ENCODE results near the gene KRTAP10-4. TPM values are rescaled to one million over a fixed set of nuclear protein-coding genes. Genes with fewer than 3 reads are reported as not detected.

KRTAP10-4 gene
- total and polyA plus RNA-seq, 2 donors (not counting 3 experiments of a cell fraction or from before 2014, with no cell fraction given), result not detected

- Histone ChIP-seq H4K20me1 (replicated peaks; ENCODE audit: control insufficient read depth, extremely low read depth, insufficient read depth, low read length) (no peaks in the 10 kb centered on the region), H3K9me1 (replicated peaks; ENCODE audit: control insufficient read depth, extremely low read depth, insufficient read depth, low read length) (no peaks in the 10 kb centered on the region), H3K4me1 (ENCODE audit: control insufficient read depth, extremely low read depth, insufficient read depth, low read length) (no peaks in the 10 kb centered on the region), H3K27me3 (ENCODE audit: control insufficient read depth in 2 of 2, insufficient read depth in 2 of 2, low read length in 2 of 2) (peaks cover 0 to 3% of the 10 kb centered on the region in 2 experiments), H3K27ac (ENCODE audit: insufficient read depth, low read depth, low read length) (no peak overlapping the region), H3K79me2 (ENCODE audit: control insufficient read depth, insufficient read depth, low read length) (no peaks in the 10 kb centered on the region), H3K36me3 (ENCODE audit: control insufficient read depth in 2 of 2, extremely low read depth in 1 of 2, insufficient read depth in 2 of 2, low read length in 2 of 2) (no peaks in the 10 kb centered on the region), H3K4me3 (replicated peaks in 1 of 3; ENCODE audit: insufficient read depth in 1 of 3, low read depth in 1 of 3, low read length in 3 of 3) (no peak overlapping the region), H3K9me3 (replicated peaks; ENCODE audit: control insufficient read depth, insufficient read depth, low read length) (no peaks in the 10 kb centered on the region), H3K4me2 (ENCODE audit: insufficient read depth, low read length) (no peak overlapping the region), H2AFZ (ENCODE audit: low read depth, low read length) (no peak overlapping the region), H3K9ac (replicated peaks; ENCODE audit: extremely low read depth, insufficient read depth, low read length) (no peak overlapping the region)
- ChIA-PET CTCF (no interaction called here), POLR2A (no interaction called here)
- DNase-seq (ENCODE audit: low read depth, low spot score), result no peak
- no peak for FAIRE-seq
- TF ChIP-seq JUN (IDR thresholded peaks at IDR 0.05; ENCODE audit: borderline replicate concordance, insufficient read depth, insufficient read length, low read depth) (no peak), MYC (IDR thresholded peaks at IDR 0.05; ENCODE audit: low read depth, low read length) (no peak)
- intact Hi-C loops (cut with micrococcal nuclease) (no loop called here), dilution Hi-C loops (cut with MboI; ENCODE audit: extremely low pct_ligation_motif_present, low sequenced_read_pairs) (no loop called here)
- no TSS peak for BruUV-seq (replicated peaks)
Observed at GRCh38 chr21:44533891-44534627, 39.5 kb upstream of the KRTAP10-4 start.

GRCh38 chr21:44534688-44535087 is 38.8 kb upstream of the KRTAP10-4 start:
- Histone ChIP-seq H3K4me1 (ENCODE audit: control insufficient read depth, extremely low read depth, insufficient read depth, low read length) (no peaks in the 10 kb centered on the region), H3K9me1 (replicated peaks; ENCODE audit: control insufficient read depth, extremely low read depth, insufficient read depth, low read length) (no peaks in the 10 kb centered on the region), H3K9me3 (replicated peaks; ENCODE audit: control insufficient read depth, insufficient read depth, low read length) (no peaks in the 10 kb centered on the region), H2AFZ (ENCODE audit: low read depth, low read length) (no peak overlapping the region), H3K4me3 (replicated peaks in 1 of 3; ENCODE audit: insufficient read depth in 1 of 3, low read depth in 1 of 3, low read length in 3 of 3) (no peak overlapping the region), H4K20me1 (replicated peaks; ENCODE audit: control insufficient read depth, extremely low read depth, insufficient read depth, low read length) (no peaks in the 10 kb centered on the region), H3K27ac (ENCODE audit: insufficient read depth, low read depth, low read length) (no peak overlapping the region), H3K27me3 (ENCODE audit: control insufficient read depth in 2 of 2, insufficient read depth in 2 of 2, low read length in 2 of 2) (peaks cover 0 to 3% of the 10 kb centered on the region in 2 experiments), H3K4me2 (ENCODE audit: insufficient read depth, low read length) (no peak overlapping the region), H3K36me3 (ENCODE audit: control insufficient read depth in 2 of 2, extremely low read depth in 1 of 2, insufficient read depth in 2 of 2, low read length in 2 of 2) (no peaks in the 10 kb centered on the region), H3K79me2 (ENCODE audit: control insufficient read depth, insufficient read depth, low read length) (no peaks in the 10 kb centered on the region), H3K9ac (replicated peaks; ENCODE audit: extremely low read depth, insufficient read depth, low read length) (no peak overlapping the region)
- ChIA-PET POLR2A (no interaction called here), CTCF (no interaction called here)
- BruUV-seq (replicated peaks), result no TSS peak
- dilution Hi-C loops (cut with MboI; ENCODE audit: extremely low pct_ligation_motif_present, low sequenced_read_pairs) (no loop called here), intact Hi-C loops (cut with micrococcal nuclease) (no loop called here)
- no peak for DNase-seq (ENCODE audit: low read depth, low spot score)
- no peak for FAIRE-seq
- TF ChIP-seq GATA2 (IDR thresholded peaks at IDR 0.05; ENCODE audit: insufficient read depth, insufficient read length, low read depth, low read length) (no peak), POLR2A (IDR thresholded peaks at IDR 0.05; ENCODE audit: low read depth, low read length) (no peak), FOS (IDR thresholded peaks at IDR 0.05; ENCODE audit: borderline replicate concordance, insufficient read depth, low read length) (no peak), EZH2 (IDR thresholded peaks at IDR 0.05; ENCODE audit: borderline replicate concordance, low read depth, low read length, severe bottlenecking) (no peak), CTCF (IDR thresholded peaks at IDR 0.05; ENCODE audit: extremely low read depth in 1 of 2, insufficient read depth in 1 of 2, low read depth in 1 of 2, low read length in 2 of 2) (no peak), POLR2AphosphoS5 (IDR thresholded peaks at IDR 0.05; ENCODE audit: insufficient read depth, low read depth, low read length) (no peak), MAX (IDR thresholded peaks at IDR 0.05; ENCODE audit: insufficient read depth, insufficient read length) (no peak), JUN (IDR thresholded peaks at IDR 0.05; ENCODE audit: borderline replicate concordance, insufficient read depth, insufficient read length, low read depth) (no peak), MYC (IDR thresholded peaks at IDR 0.05; ENCODE audit: low read depth, low read length) (no peak)

All from endothelial cell of umbilical vein (primary cell).